Thyroid gland (tissue), 4 donors: ENCODE results near the gene ALDH1A2. TPM values are rescaled to one million over a fixed set of nuclear protein-coding genes. Genes with fewer than 3 reads are reported as not detected.
"Not testable (repeated sequence)": the region's sequence is repeated elsewhere in the genome, so short reads cannot be mapped to it uniquely, and the experiment has no call there.

Experiments
- DNase-seq, 2 donors: peaks; one replicate each; pipeline ENCODE4 v3.0.0-alpha.2; 2019
- H3K27ac ChIP-seq, 3 donors: fragments of 200-600 bp; sonication (generic); 1 replicate in 2 of 3; 2 replicates in 1 of 3; pipeline ENCODE4 v1.5.1; 2016 to 2019; ENCODE audit warnings: mild to moderate bottlenecking in 1 of 3, moderate library complexity in 1 of 3
- H3K27me3 ChIP-seq: fragments of 200-600 bp; sonication (generic); one replicate; pipeline ENCODE4 v1.5.1; 2019
- H3K36me3 ChIP-seq, 2 donors: fragments of 200-600 bp; sonication (generic); one replicate each; pipeline ENCODE4 v1.5.1; 2016 to 2019
- H3K4me1 ChIP-seq, 2 donors: fragments of 200-600 bp; sonication (generic); one replicate each; pipeline ENCODE4 v1.5.1; 2017 to 2019
- H3K4me3 ChIP-seq, 3 donors: fragments of 200-600 bp; sonication (generic); replicated peaks in 1 of 3; 1 replicate in 2 of 3; 2 replicates in 1 of 3; pipeline ENCODE4 v1.5.1; 2016; ENCODE audit warnings: mild to moderate bottlenecking in 1 of 3
- H3K9me3 ChIP-seq: fragments of 200-600 bp; sonication (generic); one replicate; pipeline ENCODE4 v1.5.1; 2017
- CTCF ChIP-seq, 6 experiments: fragments of 200-600 bp in 3 of 6; fragments of 450-650 bp in 3 of 6; sonication (generic) in 3 of 6; IDR thresholded peaks; one replicate each; pipeline ENCODE4 v1.5.1; 2016 to 2019; ENCODE audit warnings: antibody characterized with exemption in 6 of 6, mild to moderate bottlenecking in 2 of 6, inconsistent platforms in 1 of 6, moderate library complexity in 1 of 6
- POLR2A ChIP-seq, 2 donors: fragments of 450-650 bp; IDR thresholded peaks; one replicate each; pipeline ENCODE4 v1.6.1; 2017; ENCODE audit warnings: antibody characterized with exemption in 2 of 2, mild to moderate bottlenecking in 2 of 2, moderate library complexity in 1 of 2
- WGBS, 2 donors: methylation state at CpG; one replicate each; pipeline ENCODE4 v1.1.5; 2017; 5-methylcytosine and 5-hydroxymethylcytosine counted together
- intact Hi-C: fragments of 100-400 bp; cut with DNase I; formaldehyde crosslinking; loops from one replicate; pipeline ENCODE4 v1.15.1; 2023
- total RNA-seq, 4 donors: library from RNA; depleted of rRNA; stranded (reverse); fragments of >200 nt; gene quantifications; one replicate each; pipeline ENCODE4 v1.2.3, GENCODE V29; 2016

ALDH1A2 gene
- total RNA-seq, 4 donors from 2014 or later, result 0.98 to 12.4 (median 7.3) TPM

DNA sequence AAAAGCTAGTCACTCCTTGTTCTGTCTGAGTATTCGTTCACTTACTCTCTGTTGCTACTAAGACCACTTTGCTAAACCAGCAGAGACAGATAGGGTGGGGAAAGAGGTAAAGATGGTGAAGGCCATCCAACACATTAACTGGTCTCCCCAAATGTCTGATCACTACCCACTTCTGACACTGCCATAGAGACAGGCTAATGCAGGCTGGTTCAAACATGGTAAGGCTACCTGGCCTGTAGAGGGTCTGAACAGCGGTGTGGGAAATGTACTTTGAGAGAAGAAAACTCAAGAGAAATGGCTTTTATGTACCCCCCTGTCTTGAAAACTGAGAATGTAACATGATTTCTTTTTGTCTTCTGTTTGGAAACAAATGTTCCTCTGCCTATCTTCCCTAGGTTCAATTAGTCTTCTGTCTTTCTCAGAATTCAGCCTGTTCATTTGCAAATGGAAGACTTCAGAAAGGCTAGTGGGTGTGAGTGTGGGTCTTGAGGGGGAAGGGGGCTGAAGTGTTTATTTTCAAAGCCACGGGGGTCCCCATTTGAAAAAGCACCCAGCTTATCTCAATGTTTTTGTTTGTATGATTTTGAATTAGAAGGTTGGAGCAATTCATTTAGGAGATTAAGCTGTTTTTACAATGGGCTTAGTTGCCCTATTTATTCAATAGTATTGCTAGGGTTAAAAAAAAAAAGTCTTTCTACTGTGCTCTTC lies 15.8 kb downstream of the ALDH1A2 start:
- 71 to 80% methylated on average over 3 of the region's 3 CpGs for WGBS, 2 donors

GRCh38 chr15:58048261-58048660 lies 17.2 kb downstream of the ALDH1A2 start:
- Histone ChIP-seq H3K27me3 (no peaks in the 10 kb centered on the region), H3K4me3 (no peak overlapping the region), H3K4me1 (no peaks in the 10 kb centered on the region), H3K9me3 (no peaks in the 10 kb centered on the region), H3K36me3 (no peaks in the 10 kb centered on the region), H3K27ac (no peak overlapping the region)
- TF ChIP-seq CTCF (IDR thresholded peaks at IDR 0.05), result no peak
- no peak for TF ChIP-seq POLR2A (IDR thresholded peaks at IDR 0.05)
- no peak for DNase-seq
- 85 to 94% methylated on average over 3 of the region's 3 CpGs for WGBS, 2 donors
- intact Hi-C loops, result no loop called here

More for the DNA sequence above, 15.8 kb downstream of the ALDH1A2 start:
- H3K4me3 ChIP-seq, result no peak overlapping the region
- intact Hi-C loops, result no loop called here
- no peak overlapping the region for H3K27ac ChIP-seq
- no peak for DNase-seq
- H3K36me3 ChIP-seq, result no peaks in the 10 kb centered on the region
- no peaks in the 10 kb centered on the region for H3K9me3 ChIP-seq
- no peaks in the 10 kb centered on the region for H3K27me3 ChIP-seq
- H3K4me1 ChIP-seq, result no peaks in the 10 kb centered on the region
- TF ChIP-seq CTCF (IDR thresholded peaks at IDR 0.05) (no peak), POLR2A (IDR thresholded peaks at IDR 0.05) (no peak)

GRCh38 chr15:58047149-58047548 lies 18.4 kb downstream of the ALDH1A2 start:
- Histone ChIP-seq H3K36me3 (no peaks in the 10 kb centered on the region), H3K4me1 (no peaks in the 10 kb centered on the region), H3K27ac (no peak overlapping the region), H3K9me3 (no peaks in the 10 kb centered on the region), H3K27me3 (no peaks in the 10 kb centered on the region), H3K4me3 (no peak overlapping the region)
- TF ChIP-seq POLR2A (IDR thresholded peaks at IDR 0.05) (no peak), CTCF (IDR thresholded peaks at IDR 0.05) (no peak)
- DNase-seq, result no peak
- WGBS, 2 donors, result 61 to 71% methylated on average over 2 of the region's 2 CpGs
- intact Hi-C loops, result no loop called here

- intact Hi-C loops, result no loop called here
- 70 to 81% methylated on average over 1 of the region's 1 CpG for WGBS, 2 donors
- Histone ChIP-seq H3K4me3 (no peak overlapping the region), H3K9me3 (no peaks in the 10 kb centered on the region), H3K36me3 (no peaks in the 10 kb centered on the region), H3K27me3 (no peaks in the 10 kb centered on the region), H3K4me1 (no peaks in the 10 kb centered on the region), H3K27ac (no peak overlapping the region)
- TF ChIP-seq CTCF (IDR thresholded peaks at IDR 0.05), result no peak
- no peak for TF ChIP-seq POLR2A (IDR thresholded peaks at IDR 0.05)
- no peak for DNase-seq
Measured at GRCh38 chr15:58046467-58046866, 19.0 kb downstream of the ALDH1A2 start.

DNA sequence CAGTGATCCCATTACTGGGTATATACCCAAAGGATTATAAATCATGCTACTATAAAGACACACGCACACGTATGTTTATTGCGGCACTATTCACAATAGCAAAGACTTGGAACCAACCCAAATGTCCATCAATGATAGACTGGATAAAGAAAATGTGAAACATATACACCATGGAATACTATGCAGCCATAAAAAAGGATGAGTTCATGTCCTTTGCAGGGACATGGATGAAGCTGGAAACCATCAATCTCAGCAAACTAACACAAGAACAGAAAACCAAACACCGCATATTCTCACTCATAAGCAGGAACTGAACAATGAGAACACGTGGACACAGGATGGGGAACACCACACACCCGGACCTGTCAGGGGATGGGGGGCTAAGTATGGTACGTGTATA lies 20.1 kb downstream of the ALDH1A2 start:
- H3K4me1 ChIP-seq, DNase-seq, H3K4me3 ChIP-seq, intact Hi-C loops, H3K9me3 ChIP-seq, H3K27ac ChIP-seq, H3K36me3 ChIP-seq, H3K27me3 ChIP-seq: not testable (repeated sequence)
- WGBS, 2 donors, result 94 to 95% methylated on average over 7 of the region's 7 CpGs
